Calu3 (cell line): ENCODE measurements around the gene KIRREL3. TPM values are rescaled to one million over a fixed set of nuclear protein-coding genes. Genes with fewer than 3 reads are reported as not detected.

Experiments used
- BruUV-seq: library from RNA; stranded (reverse); fragments of 400-500 nt; replicated peaks from 2 replicates; lab custom pipeline; 2021; lab: Mats Ljungman, UMichigan
- CTCF ChIA-PET: fragments of 300-600 bp; sonication (Branson Sonifier 250); formaldehyde crosslinking; loops from one replicate; lab custom pipeline; 2022; ENCODE audit warnings: antibody characterized with exemption; lab: Charles Lee
- DNase-seq: peaks from one replicate; pipeline ENCODE4 v3.0.0; 2022
- H3K27ac Mint-ChIP-seq: one replicate; pipeline ENCODE4 v1.8.0; 2022; ENCODE audit warnings: mixed read lengths; ENCODE audit not compliant: unreplicated experiment
- H3K27me3 Mint-ChIP-seq: one replicate; pipeline ENCODE4 v1.8.0; 2022; ENCODE audit warnings: mixed read lengths; ENCODE audit not compliant: unreplicated experiment
- H3K36me3 Mint-ChIP-seq: one replicate; pipeline ENCODE4 v1.8.0; 2022; ENCODE audit warnings: mild to moderate bottlenecking, moderate library complexity, mixed read lengths; ENCODE audit not compliant: insufficient read depth, unreplicated experiment
- H3K4me1 Mint-ChIP-seq: one replicate; pipeline ENCODE4 v1.8.0; 2022; ENCODE audit warnings: mild to moderate bottlenecking, low read depth, mixed read lengths; ENCODE audit not compliant: unreplicated experiment
- H3K4me3 Mint-ChIP-seq: one replicate; pipeline ENCODE4 v1.8.0; 2022; ENCODE audit warnings: mild to moderate bottlenecking, low read depth, moderate library complexity, mixed read lengths; ENCODE audit not compliant: unreplicated experiment
- H3K9me3 Mint-ChIP-seq: one replicate; pipeline ENCODE4 v1.8.0; 2022; ENCODE audit warnings: low read depth, mixed read lengths; ENCODE audit not compliant: unreplicated experiment
- CTCF ChIP-seq: fragments of 200-600 bp; IDR thresholded peaks from one replicate; pipeline ENCODE4 v1.8.0; 2022; ENCODE audit warnings: antibody characterized with exemption; ENCODE audit not compliant: unreplicated experiment
- intact Hi-C: fragments of 100-400 bp; cut with micrococcal nuclease; formaldehyde crosslinking; loops from one replicate; pipeline ENCODE4 v1.10.0; 2022; ENCODE audit not compliant: unreplicated experiment
- total RNA-seq: library from RNA; stranded (reverse); gene quantifications from 2 replicates; pipeline ENCODE4 v1.2.3, GENCODE V29; 2022

KIRREL3 gene
- total RNA-seq, 1 experiment from 2014 or later: 0.26 TPM

- H3K9me3 Mint-ChIP-seq: no peaks in the 10 kb centered on the region
- no peaks in the 10 kb centered on the region for H3K36me3 Mint-ChIP-seq
- no peak overlapping the region for H3K4me3 Mint-ChIP-seq
- CTCF ChIA-PET: no interaction called here
- no peak for TF ChIP-seq CTCF
- no TSS peak for BruUV-seq
- H3K4me1 Mint-ChIP-seq: peaks cover 15% of the 10 kb centered on the region
- DNase-seq: no peak
- H3K27ac Mint-ChIP-seq: no peak overlapping the region
- intact Hi-C loops: no loop called here
- no peaks in the 10 kb centered on the region for H3K27me3 Mint-ChIP-seq
Measured at GRCh38 chr11:126857860-126858808, 142.4 kb downstream of the KIRREL3 start.

GRCh38 chr11:126855536-126855935 lies 145.0 kb downstream of the KIRREL3 start:
- H3K27me3 Mint-ChIP-seq: no peaks in the 10 kb centered on the region
- CTCF ChIA-PET: no interaction called here
- DNase-seq: no peak

GRCh38 chr11:126853732-126854131 lies 146.8 kb downstream of the KIRREL3 start:
- Mint-ChIP-seq H3K27ac (peak overlapping the region; percentile 54), H3K4me3 (no peak overlapping the region), H3K27me3 (no peaks in the 10 kb centered on the region), H3K4me1 (peaks cover 15% of the 10 kb centered on the region), H3K36me3 (no peaks in the 10 kb centered on the region), H3K9me3 (no peaks in the 10 kb centered on the region)
- TF ChIP-seq CTCF: no peak
- BruUV-seq: no TSS peak
- intact Hi-C loops: no loop called here
- no peak for DNase-seq
- CTCF ChIA-PET: interaction anchor here (1.4 kb wide), 1 partner anchor 9 kb away, joined by 3 read pairs; no protein-coding TSS in a partner anchor

More at GRCh38 chr11:126855536-126855935, 145.0 kb downstream of the KIRREL3 start:
- no peak overlapping the region for H3K4me3 Mint-ChIP-seq
- BruUV-seq: no TSS peak
- TF ChIP-seq CTCF: no peak
- H3K4me1 Mint-ChIP-seq: peaks cover 15% of the 10 kb centered on the region
- no peaks in the 10 kb centered on the region for H3K36me3 Mint-ChIP-seq
- H3K27ac Mint-ChIP-seq: no peak overlapping the region
- intact Hi-C loops: no loop called here
- no peaks in the 10 kb centered on the region for H3K9me3 Mint-ChIP-seq

- no peaks in the 10 kb centered on the region for H3K36me3 Mint-ChIP-seq
- no peak for DNase-seq
- H3K4me3 Mint-ChIP-seq: no peak overlapping the region
- H3K4me1 Mint-ChIP-seq: no peaks in the 10 kb centered on the region
- no peak for TF ChIP-seq CTCF
- intact Hi-C loops: no loop called here
- no peak overlapping the region for H3K27ac Mint-ChIP-seq
- H3K27me3 Mint-ChIP-seq: no peaks in the 10 kb centered on the region
- H3K9me3 Mint-ChIP-seq: no peaks in the 10 kb centered on the region
- CTCF ChIA-PET: no interaction called here
- no TSS peak for BruUV-seq
Measured at GRCh38 chr11:126844789-126845188, 155.8 kb downstream of the KIRREL3 start.
